Upper lobe of left lung (tissue), 4 donors: ENCODE data around the gene EPHA2.

ENCODE experiments used
- EP300 ChIP-seq, 4 donors: sonication (generic); formaldehyde crosslinking; IDR thresholded peaks; one replicate each; pipeline ENCODE4 v1.5.1; 2017; ENCODE audit warnings: antibody characterized with exemption in 4 of 4, control low read depth in 2 of 4
- POLR2A ChIP-seq, 4 donors: fragments of 450-650 bp; IDR thresholded peaks; one replicate each; pipeline ENCODE4 v1.5.1; 2016 to 2017; ENCODE audit warnings: antibody characterized with exemption in 4 of 4, mild to moderate bottlenecking in 2 of 4
- TF ChIP-seq, protein P1 (sequence below), 6 experiments: fragments of 450-650 bp in 4 of 6; fragments of 200-600 bp in 2 of 6; sonication (generic) in 2 of 6; IDR thresholded peaks; one replicate each; pipeline ENCODE4 v1.5.1; 2016 to 2019; ENCODE audit warnings: antibody characterized with exemption in 6 of 6

DNA sequence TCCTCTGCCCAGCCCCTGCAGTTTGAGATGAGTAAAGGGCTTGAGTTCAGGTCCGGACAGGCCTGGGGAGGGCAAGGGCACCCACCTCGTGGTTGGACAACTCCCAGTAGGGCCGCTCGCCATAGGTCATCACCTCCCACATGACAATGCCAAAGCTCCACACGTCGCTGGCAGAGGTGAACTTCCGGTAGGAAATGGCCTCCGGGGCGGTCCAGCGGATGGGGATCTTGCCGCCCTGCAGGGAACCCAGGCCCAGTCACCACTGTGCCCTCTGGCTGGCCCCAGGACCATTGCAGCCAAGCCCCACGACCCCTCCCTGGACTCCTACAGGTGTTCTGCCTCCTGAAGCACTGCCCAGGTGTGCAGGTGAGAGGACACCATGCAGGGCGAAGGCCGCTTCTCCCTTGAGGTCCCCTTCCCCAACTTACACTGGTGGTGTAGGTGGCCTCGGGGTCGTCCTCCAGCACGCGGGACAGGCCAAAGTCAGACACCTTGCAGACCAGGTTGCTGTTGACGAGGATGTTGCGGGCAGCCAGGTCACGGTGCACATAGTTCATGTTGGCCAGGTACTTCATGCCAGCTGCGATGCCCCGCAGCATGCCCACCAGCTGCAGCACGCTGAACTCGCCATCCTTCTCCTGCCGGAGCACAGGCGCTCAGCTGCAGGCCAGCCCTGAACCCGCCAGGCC, 24.1 kb downstream of the EPHA2 start:
- TF ChIP-seq, protein P1, sequence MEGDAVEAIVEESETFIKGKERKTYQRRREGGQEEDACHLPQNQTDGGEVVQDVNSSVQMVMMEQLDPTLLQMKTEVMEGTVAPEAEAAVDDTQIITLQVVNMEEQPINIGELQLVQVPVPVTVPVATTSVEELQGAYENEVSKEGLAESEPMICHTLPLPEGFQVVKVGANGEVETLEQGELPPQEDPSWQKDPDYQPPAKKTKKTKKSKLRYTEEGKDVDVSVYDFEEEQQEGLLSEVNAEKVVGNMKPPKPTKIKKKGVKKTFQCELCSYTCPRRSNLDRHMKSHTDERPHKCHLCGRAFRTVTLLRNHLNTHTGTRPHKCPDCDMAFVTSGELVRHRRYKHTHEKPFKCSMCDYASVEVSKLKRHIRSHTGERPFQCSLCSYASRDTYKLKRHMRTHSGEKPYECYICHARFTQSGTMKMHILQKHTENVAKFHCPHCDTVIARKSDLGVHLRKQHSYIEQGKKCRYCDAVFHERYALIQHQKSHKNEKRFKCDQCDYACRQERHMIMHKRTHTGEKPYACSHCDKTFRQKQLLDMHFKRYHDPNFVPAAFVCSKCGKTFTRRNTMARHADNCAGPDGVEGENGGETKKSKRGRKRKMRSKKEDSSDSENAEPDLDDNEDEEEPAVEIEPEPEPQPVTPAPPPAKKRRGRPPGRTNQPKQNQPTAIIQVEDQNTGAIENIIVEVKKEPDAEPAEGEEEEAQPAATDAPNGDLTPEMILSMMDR (IDR thresholded peaks at IDR 0.05) = no peak
- TF ChIP-seq POLR2A (IDR thresholded peaks at IDR 0.05) (no peak), EP300 (IDR thresholded peaks at IDR 0.05) (no peak)
